ENCODE data around the gene NMT2. TPM values are rescaled to one million over a fixed set of nuclear protein-coding genes. Genes with fewer than 3 reads are reported as not detected.
A peak's percentile ranks its signal among the peaks of the same experiment; 100 is the strongest.

NMT2 gene
- total RNA-seq, 1 donor: 84.2 TPM

- TF ChIP-seq CTCF (IDR thresholded peaks at IDR 0.05; ENCODE audit: insufficient read depth, low read depth, low read length): no peak
- H3K4me3 ChIP-seq (ENCODE audit: low read depth, low read length): no peak overlapping the region
- DNase-seq (ENCODE audit: low read depth): no peak
Measured at GRCh38 chr10:15158448-15158847, 10.0 kb downstream of the NMT2 start.

GRCh38 chr10:15155978-15156656, 12.4 kb downstream of the NMT2 start:
- peak; percentile 25 for DNase-seq (ENCODE audit: low read depth)
- no peak for TF ChIP-seq CTCF (IDR thresholded peaks at IDR 0.05; ENCODE audit: insufficient read depth, low read depth, low read length)
- H3K4me3 ChIP-seq (ENCODE audit: low read depth, low read length): no peak overlapping the region

GRCh38 chr10:15152556-15152955, 15.9 kb downstream of the NMT2 start:
- no peak for DNase-seq (ENCODE audit: low read depth)
- TF ChIP-seq CTCF (IDR thresholded peaks at IDR 0.05; ENCODE audit: insufficient read depth, low read depth, low read length): no peak
- no peak overlapping the region for H3K4me3 ChIP-seq (ENCODE audit: low read depth, low read length)

- no peak overlapping the region for H3K4me3 ChIP-seq (ENCODE audit: low read depth, low read length)
- TF ChIP-seq CTCF (IDR thresholded peaks at IDR 0.05; ENCODE audit: insufficient read depth, low read depth, low read length): no peak
- DNase-seq (ENCODE audit: low read depth): no peak
Measured at GRCh38 chr10:15150563-15150962, 17.9 kb downstream of the NMT2 start.

DNA sequence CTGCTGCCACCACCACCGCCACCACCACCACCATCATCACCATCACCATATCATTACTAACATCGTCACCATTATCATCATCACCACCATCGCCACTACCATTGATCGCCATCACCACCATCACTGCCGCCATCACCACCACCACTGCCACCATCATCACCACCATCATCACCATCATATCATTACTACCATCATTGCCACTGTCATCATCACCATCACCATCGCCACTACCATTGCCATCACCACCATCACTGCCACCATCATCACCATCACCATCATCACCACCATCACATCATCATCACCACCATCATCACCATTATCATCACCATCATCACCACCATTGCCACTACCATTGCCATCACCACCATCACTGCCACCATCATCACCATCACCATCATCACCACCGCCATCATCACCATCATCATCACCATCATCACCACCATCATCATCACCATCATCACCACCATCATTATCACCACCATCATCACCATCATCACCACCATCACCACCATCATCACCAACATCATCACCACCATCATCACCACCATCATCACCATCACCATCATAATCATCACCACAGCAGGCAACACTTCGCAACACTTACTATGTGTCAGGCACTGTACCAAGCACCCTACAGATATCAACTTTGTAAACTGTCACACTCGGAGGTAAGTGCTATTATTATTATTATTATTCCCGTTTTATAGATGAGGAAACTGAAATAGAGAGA, 19.3 kb downstream of the NMT2 start:
- no peak overlapping the region for H3K4me3 ChIP-seq (ENCODE audit: low read depth, low read length)
- no peak for TF ChIP-seq CTCF (IDR thresholded peaks at IDR 0.05; ENCODE audit: insufficient read depth, low read depth, low read length)
- DNase-seq (ENCODE audit: low read depth): no peak

DNA sequence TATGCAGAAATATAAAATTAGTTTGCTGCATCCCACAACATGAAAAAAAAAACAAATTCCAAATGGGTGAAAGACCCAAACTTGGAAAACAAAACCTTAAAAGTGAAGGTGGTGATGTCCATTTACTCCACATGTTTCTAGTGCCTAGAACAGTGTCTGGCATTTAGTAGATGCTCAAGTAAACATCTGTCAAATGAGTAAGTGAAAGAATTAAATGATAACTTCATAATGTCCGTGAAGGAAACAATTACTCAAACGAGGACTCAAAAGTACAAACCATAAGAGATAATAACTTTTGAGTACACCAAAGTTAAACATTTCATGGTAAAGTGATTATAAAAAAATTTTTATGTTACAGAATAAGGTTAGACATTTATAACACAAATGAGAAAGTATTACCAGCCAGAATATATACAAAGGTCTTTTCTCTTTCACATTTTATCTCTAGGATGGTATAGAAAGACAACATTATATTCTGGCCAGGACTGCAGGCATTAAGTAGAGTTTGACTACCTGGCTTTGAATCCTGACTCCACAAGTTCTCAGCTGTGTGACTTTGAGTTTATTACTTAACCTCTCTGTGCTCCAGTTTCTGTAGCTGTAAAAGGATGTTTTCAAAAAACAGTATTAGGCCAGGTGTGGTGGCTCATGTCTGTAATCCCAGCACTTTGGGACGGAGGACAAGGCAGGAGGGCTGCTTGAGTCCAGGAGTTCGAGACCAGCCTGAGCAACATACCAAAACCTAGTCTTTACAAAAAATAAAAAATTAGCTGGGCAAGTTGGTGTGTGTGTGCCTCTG, 20.7 kb downstream of the NMT2 start:
- H3K4me3 ChIP-seq (ENCODE audit: low read depth, low read length): no peak overlapping the region
- TF ChIP-seq CTCF (IDR thresholded peaks at IDR 0.05; ENCODE audit: insufficient read depth, low read depth, low read length): no peak
- no peak for DNase-seq (ENCODE audit: low read depth)

All from fibroblast of villous mesenchyme (primary cell).